Ascending aorta (tissue), 2 donors: ENCODE measurements around the gene INO80C. TPM values are rescaled to one million over a fixed set of nuclear protein-coding genes. Genes with fewer than 3 reads are reported as not detected.

Source experiments
- DNase-seq, 2 donors: peaks; one replicate each; pipeline ENCODE4 v3.0.0-alpha.2; 2019; ENCODE audit warnings: low spot score in 2 of 2
- H3K27ac ChIP-seq, 2 donors: fragments of 200-600 bp; sonication (generic); one replicate each; pipeline ENCODE4 v1.5.1; 2016 to 2017; ENCODE audit warnings: mild to moderate bottlenecking in 1 of 2
- H3K27me3 ChIP-seq: fragments of 200-600 bp; sonication (generic); one replicate; pipeline ENCODE4 v1.5.1; 2017
- H3K36me3 ChIP-seq, 2 donors: fragments of 200-600 bp; sonication (generic); one replicate each; pipeline ENCODE4 v1.5.1; 2016
- H3K4me1 ChIP-seq, 2 donors: fragments of 200-600 bp; sonication (generic); one replicate each; pipeline ENCODE4 v1.5.1; 2016 to 2017; ENCODE audit warnings: mild to moderate bottlenecking in 1 of 2
- H3K4me3 ChIP-seq, 2 donors: fragments of 200-600 bp; sonication (generic); one replicate each; pipeline ENCODE4 v1.5.1; 2016 to 2017; ENCODE audit warnings: mild to moderate bottlenecking in 1 of 2
- H3K9me3 ChIP-seq, 2 donors: fragments of 200-600 bp; sonication (generic); one replicate each; pipeline ENCODE4 v1.5.1; 2016
- intact Hi-C: fragments of 100-400 bp; cut with DNase I; formaldehyde crosslinking; loops from one replicate; pipeline ENCODE4 v1.15.1; 2023
- total RNA-seq: library from RNA; depleted of rRNA; stranded (reverse); fragments of >200 nt; gene quantifications from one replicate; pipeline ENCODE4 v1.1.0, GENCODE V29; 2016
- TF ChIP-seq, protein P1 (sequence below), 3 experiments: fragments of 200-600 bp in 2 of 3; fragments of 450-650 bp in 1 of 3; sonication (generic) in 2 of 3; IDR thresholded peaks; one replicate each; pipeline ENCODE4 v1.5.1; 2016 to 2019; ENCODE audit warnings: antibody characterized with exemption in 3 of 3, mild to moderate bottlenecking in 1 of 3, moderate library complexity in 1 of 3

Gene INO80C
- total RNA-seq, 1 donor from 2014 or later = 11.2 TPM

DNA sequence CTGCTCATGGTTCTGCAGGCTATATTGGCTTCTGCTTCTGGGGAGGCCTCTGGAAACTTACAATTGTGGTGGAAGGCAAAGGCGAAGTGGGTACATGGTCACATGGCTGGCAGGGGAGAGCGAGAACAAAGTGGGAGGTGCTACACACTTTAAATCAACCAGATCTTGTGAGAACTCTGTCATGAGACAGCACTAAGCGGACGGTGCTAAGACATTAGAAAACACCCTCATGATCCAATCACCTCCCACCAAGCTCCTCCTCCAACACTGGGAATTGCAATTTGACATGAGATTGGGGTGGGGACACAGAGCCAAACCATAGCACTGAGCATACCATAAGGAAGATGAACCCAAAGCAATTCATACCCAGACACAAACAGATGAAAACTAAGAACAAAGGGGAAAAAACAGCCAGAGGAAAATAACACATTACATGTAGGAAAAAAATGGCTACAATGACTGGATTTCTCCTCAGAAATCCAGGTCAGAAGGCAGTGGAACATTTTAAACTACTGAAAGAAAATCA, 31.1 kb upstream of the INO80C start:
- Histone ChIP-seq H3K27ac (no peak overlapping the region), H3K9me3 (peaks cover 0 to 6% of the 10 kb centered on the region in 2 donors), H3K4me1 (peaks cover 0 to 8% of the 10 kb centered on the region in 2 donors), H3K4me3 (no peak overlapping the region), H3K27me3 (no peaks in the 10 kb centered on the region), H3K36me3 (no peaks in the 10 kb centered on the region)
- intact Hi-C loops = no loop called here
- TF ChIP-seq, protein P1, sequence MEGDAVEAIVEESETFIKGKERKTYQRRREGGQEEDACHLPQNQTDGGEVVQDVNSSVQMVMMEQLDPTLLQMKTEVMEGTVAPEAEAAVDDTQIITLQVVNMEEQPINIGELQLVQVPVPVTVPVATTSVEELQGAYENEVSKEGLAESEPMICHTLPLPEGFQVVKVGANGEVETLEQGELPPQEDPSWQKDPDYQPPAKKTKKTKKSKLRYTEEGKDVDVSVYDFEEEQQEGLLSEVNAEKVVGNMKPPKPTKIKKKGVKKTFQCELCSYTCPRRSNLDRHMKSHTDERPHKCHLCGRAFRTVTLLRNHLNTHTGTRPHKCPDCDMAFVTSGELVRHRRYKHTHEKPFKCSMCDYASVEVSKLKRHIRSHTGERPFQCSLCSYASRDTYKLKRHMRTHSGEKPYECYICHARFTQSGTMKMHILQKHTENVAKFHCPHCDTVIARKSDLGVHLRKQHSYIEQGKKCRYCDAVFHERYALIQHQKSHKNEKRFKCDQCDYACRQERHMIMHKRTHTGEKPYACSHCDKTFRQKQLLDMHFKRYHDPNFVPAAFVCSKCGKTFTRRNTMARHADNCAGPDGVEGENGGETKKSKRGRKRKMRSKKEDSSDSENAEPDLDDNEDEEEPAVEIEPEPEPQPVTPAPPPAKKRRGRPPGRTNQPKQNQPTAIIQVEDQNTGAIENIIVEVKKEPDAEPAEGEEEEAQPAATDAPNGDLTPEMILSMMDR (IDR thresholded peaks at IDR 0.05) = no peak
- DNase-seq = no peak

DNA sequence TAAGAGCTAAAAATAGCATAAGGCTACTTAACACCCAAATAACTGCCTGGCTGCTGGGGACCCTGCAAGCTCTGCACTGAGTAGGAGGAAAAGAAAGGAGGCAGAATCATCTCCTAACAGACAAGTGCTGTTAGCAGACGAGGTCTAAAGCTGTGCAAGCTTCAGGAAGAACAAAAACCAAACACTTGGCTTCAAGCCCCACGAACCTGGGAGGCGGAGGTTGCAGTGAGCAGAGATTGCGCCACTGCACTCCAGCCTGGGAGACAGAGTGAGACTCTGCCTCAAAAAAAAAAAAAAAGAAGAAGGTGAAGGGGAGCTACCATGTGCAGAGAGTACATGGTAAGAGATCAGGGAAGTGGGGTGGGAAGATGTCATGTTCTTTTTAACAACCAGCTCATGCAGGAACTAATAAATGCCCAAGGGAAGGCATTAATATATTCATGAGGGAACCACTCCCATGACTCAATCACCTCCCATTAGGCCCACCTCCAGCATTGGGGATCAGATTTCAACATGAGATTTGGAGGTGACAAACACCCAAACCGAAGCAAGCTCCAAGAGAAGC, 28.8 kb upstream of the INO80C start:
- no peaks in the 10 kb centered on the region for H3K36me3 ChIP-seq
- H3K4me3 ChIP-seq = peak overlapping the region in 1 of 2 donors; percentile 21
- no peaks in the 10 kb centered on the region for H3K27me3 ChIP-seq
- H3K4me1 ChIP-seq = peaks cover 0 to 8% of the 10 kb centered on the region in 2 donors
- no peak for DNase-seq
- TF ChIP-seq, protein P1 (IDR thresholded peaks at IDR 0.05) = no peak
- peaks cover 0 to 6% of the 10 kb centered on the region in 2 donors for H3K9me3 ChIP-seq
- no peak overlapping the region for H3K27ac ChIP-seq
- intact Hi-C loops = no loop called here

DNA sequence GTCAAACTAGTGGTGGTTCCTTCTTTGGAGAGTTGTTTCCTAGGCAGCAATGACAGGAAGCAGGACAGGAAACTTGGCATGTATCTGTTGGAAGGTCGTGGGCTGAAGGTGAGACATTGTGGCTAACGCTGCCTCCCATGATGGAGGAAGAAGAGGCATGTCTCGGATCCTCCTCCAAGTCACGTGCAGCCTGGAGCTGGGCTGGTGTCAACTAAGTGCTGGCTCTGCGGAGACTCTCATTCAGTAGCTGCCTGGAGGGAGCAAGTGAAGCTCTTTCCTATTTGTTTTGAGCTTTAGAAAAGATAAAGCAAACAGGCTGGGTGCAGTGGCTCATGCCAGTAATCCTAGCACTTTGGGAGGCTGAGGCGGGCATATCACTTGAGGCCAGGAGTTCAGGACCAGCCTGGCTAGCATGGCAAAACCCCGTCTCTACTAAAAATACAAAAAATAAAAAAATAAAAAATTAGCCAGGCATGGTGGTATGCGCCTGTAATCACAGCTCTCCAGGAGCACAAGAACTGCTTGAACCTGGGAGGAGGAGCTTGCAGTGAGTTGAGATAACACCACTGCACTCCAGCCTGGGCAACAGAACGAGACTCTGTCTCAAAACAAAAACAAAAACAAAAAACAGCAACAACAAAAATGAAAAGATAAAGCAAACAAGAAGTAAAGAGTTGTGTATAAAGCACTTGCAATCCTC, 28.2 kb upstream of the INO80C start:
- Histone ChIP-seq H3K4me3 (peak overlapping the region in 1 of 2 donors; percentile 21), H3K27me3 (no peaks in the 10 kb centered on the region)

DNA sequence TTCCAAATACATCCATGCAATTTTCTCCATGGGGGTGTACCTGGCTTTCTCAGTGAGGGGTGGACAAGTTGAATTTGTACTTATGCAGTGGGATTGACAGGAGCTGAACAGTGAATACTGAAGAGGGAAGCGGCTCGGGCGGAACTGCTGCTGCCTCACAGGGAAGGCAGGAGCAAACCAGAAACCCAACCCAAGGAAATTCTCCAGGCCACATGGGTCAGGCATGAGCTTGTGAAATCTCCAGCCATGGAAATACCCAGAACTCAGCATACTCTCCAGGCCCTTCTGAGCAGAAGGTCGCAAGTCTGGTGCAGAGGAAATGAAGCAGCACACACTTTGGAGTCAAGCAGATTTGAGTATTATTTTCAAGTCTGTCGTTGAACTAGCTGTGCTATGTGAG, 26.5 kb upstream of the INO80C start:
- DNase-seq = no peak
- TF ChIP-seq, protein P1 (IDR thresholded peaks at IDR 0.05) = no peak
- intact Hi-C loops = no loop called here

More for the DNA sequence above, 28.2 kb upstream of the INO80C start:
- Histone ChIP-seq H3K36me3 (no peaks in the 10 kb centered on the region), H3K9me3 (peaks cover 0 to 3% of the 10 kb centered on the region in 2 donors), H3K27ac (peak overlapping the region in 1 of 2 donors; percentile 12), H3K4me1 (peaks cover 0 to 8% of the 10 kb centered on the region in 2 donors)
- TF ChIP-seq, protein P1 (IDR thresholded peaks at IDR 0.05) = no peak
- no peak for DNase-seq
- intact Hi-C loops = no loop called here

DNA sequence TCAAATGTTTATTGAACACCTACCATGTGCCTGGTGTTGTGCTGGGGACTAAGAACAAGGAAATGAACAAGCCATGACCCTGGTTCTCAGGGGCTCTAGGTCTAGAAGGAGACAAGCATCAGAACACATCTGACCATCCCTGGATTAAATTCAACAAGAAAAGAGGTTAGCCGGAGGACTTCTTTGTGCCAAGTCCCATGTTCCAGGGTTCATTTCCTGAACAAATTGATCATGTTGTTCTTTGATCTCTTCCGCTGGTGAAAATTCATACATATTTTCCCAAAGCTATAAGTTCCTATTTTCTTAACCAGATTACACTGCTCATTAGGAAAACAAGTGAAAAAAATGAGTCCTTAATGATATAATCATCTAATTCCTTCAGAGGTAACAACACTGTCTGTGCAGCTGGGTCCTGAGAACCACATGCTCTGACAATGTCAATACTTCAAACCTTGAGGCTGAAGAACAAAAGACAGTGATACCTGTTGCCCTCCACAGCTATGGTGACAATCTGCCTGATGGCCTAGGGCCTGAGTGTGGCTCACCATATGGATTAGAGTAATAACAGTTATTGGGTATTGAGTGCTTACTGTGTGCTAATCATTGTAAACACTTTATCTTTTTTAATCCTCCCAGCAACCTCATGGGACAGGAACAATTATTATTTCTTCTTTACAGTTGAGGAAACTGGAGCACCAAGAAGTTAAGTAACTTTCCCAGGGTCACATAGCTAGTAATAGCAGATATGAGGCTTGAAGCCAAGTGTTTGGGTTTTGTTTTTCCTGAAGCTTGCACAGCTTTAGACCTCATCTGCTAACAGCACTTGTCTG, 24.6 kb upstream of the INO80C start:
- Histone ChIP-seq H3K4me1 (peaks cover 0 to 8% of the 10 kb centered on the region in 2 donors), H3K27me3 (no peaks in the 10 kb centered on the region), H3K27ac (no peak overlapping the region), H3K4me3 (no peak overlapping the region), H3K9me3 (no peaks in the 10 kb centered on the region), H3K36me3 (no peaks in the 10 kb centered on the region)
- intact Hi-C loops = no loop called here
- DNase-seq = no peak
- TF ChIP-seq, protein P1 (IDR thresholded peaks at IDR 0.05) = no peak

More for the DNA sequence above, 26.5 kb upstream of the INO80C start:
- H3K4me1 ChIP-seq = peaks cover 0 to 8% of the 10 kb centered on the region in 2 donors
- H3K36me3 ChIP-seq = no peaks in the 10 kb centered on the region
- H3K9me3 ChIP-seq = no peaks in the 10 kb centered on the region
- no peak overlapping the region for H3K27ac ChIP-seq
- no peaks in the 10 kb centered on the region for H3K27me3 ChIP-seq
- no peak overlapping the region for H3K4me3 ChIP-seq
